IMR-90 (cell line): ENCODE measurements around the gene ZNF579. TPM values are rescaled to one million over a fixed set of nuclear protein-coding genes. Genes with fewer than 3 reads are reported as not detected.
A peak's percentile ranks its signal among the peaks of the same experiment; 100 is the strongest.

ENCODE experiments used
- ATAC-seq: fragments of 200-7000 bp; cut with Tn5 transposase; 2 replicates; pipeline ENCODE4 v1.9.1; 2020; ENCODE audit warnings: low read depth, mild to moderate bottlenecking, moderate library complexity
- BruUV-seq: library from RNA; stranded (reverse); fragments of 400-500 nt; replicated peaks from 2 replicates; lab custom pipeline; 2021; lab: Mats Ljungman, UMichigan
- CTCF ChIA-PET: fragments of 300-600 bp; formaldehyde crosslinking; extraction: SDS; loops from one replicate; lab custom pipeline; 2021; ENCODE audit warnings: antibody characterized with exemption; lab: Yijun Ruan, JAX
- POLR2A ChIA-PET: fragments of 300-600 bp; sonication (Branson Sonifier 250); formaldehyde crosslinking; loops from one replicate; lab custom pipeline; 2022; ENCODE audit warnings: antibody characterized with exemption; ENCODE audit not compliant: unreplicated experiment; lab: Charles Lee
- DNase-seq: peaks from one replicate; pipeline ENCODE4 v3.0.0; 2013
- H2AFZ ChIP-seq: replicated peaks from 2 replicates; pipeline ENCODE3; 2013; ENCODE audit warnings: low read length, mild to moderate bottlenecking; ENCODE audit not compliant: poor library complexity
- H2AK5ac ChIP-seq: 2 replicates; pipeline ENCODE4 v1.6.1; 2013; ENCODE audit warnings: low read depth, low read length, inconsistent platforms
- H2AK9ac ChIP-seq: replicated peaks from 2 replicates; pipeline ENCODE3; 2013; ENCODE audit warnings: mild to moderate bottlenecking, low read depth, low read length, moderate library complexity; ENCODE audit not compliant: poor library complexity
- H2BK120ac ChIP-seq: 2 replicates; pipeline ENCODE4 v1.6.1; 2013; ENCODE audit warnings: low read depth, low read length, inconsistent platforms
- H2BK15ac ChIP-seq: 3 replicates; pipeline ENCODE4 v1.6.1; 2013; ENCODE audit warnings: low read depth, low read length, inconsistent platforms
- H2BK20ac ChIP-seq: 2 replicates; pipeline ENCODE4 v1.6.1; 2013; ENCODE audit warnings: low read depth, mild to moderate bottlenecking, inconsistent platforms, low read length, moderate library complexity
- H2BK5ac ChIP-seq: 2 replicates; pipeline ENCODE4 v1.6.1; 2013; ENCODE audit warnings: mild to moderate bottlenecking, low read depth, low read length, inconsistent platforms; ENCODE audit not compliant: poor library complexity, severe bottlenecking
- H3K14ac ChIP-seq: replicated peaks from 2 replicates; pipeline ENCODE4 v1.6.1; 2013; ENCODE audit warnings: low read depth, low read length, inconsistent platforms
- H3K18ac ChIP-seq: 2 replicates; pipeline ENCODE4 v1.6.1; 2013; ENCODE audit warnings: low read depth, low read length, control low read depth
- H3K23ac ChIP-seq: 2 replicates; pipeline ENCODE4 v1.6.1; 2013; ENCODE audit warnings: low read depth, low read length, inconsistent platforms
- H3K27ac ChIP-seq: 2 replicates; pipeline ENCODE4 v1.5.1; 2013; ENCODE audit warnings: mild to moderate bottlenecking, control low read depth, low read length; ENCODE audit not compliant: insufficient read depth
- H3K27me3 ChIP-seq: 2 replicates; pipeline ENCODE4 v1.6.1; 2013; ENCODE audit warnings: low read length; ENCODE audit not compliant: control insufficient read depth, insufficient read depth
- H3K36me3 ChIP-seq: 2 replicates; pipeline ENCODE4 v1.6.1; 2013; ENCODE audit warnings: low read length, mixed read lengths; ENCODE audit not compliant: control insufficient read depth, insufficient read depth
- H3K4ac ChIP-seq: 2 replicates; pipeline ENCODE4 v1.6.1; 2013; ENCODE audit warnings: low read depth, low read length, inconsistent platforms
- H3K4me1 ChIP-seq: 2 replicates; pipeline ENCODE4 v1.6.1; 2013; ENCODE audit warnings: low read length, mixed read lengths; ENCODE audit not compliant: control insufficient read depth, insufficient read depth
- H3K4me2 ChIP-seq: 2 replicates; pipeline ENCODE4 v1.6.1; 2013; ENCODE audit warnings: low read depth, mild to moderate bottlenecking, control low read depth, low read length, moderate library complexity
- H3K4me3 ChIP-seq: 2 replicates; pipeline ENCODE4 v1.5.1; 2013; ENCODE audit warnings: low read depth, mild to moderate bottlenecking, control low read depth, low read length, moderate library complexity; ENCODE audit not compliant: insufficient read depth
- H3K56ac ChIP-seq: 2 replicates; pipeline ENCODE4 v1.6.1; 2013; ENCODE audit warnings: low read length, inconsistent platforms; ENCODE audit not compliant: insufficient read depth; ENCODE audit errors: extremely low read depth
- H3K79me1 ChIP-seq, 2 experiments: 2 replicates each; pipeline ENCODE4 v1.6.1; 2013; ENCODE audit warnings: low read length in 2 of 2, inconsistent platforms in 1 of 2, low read depth in 1 of 2
- H3K9ac ChIP-seq: 2 replicates; pipeline ENCODE4 v1.6.1; 2013; ENCODE audit warnings: low read depth, low read length, control low read depth
- H3K9me1 ChIP-seq: 2 replicates; pipeline ENCODE4 v1.6.1; 2013; ENCODE audit warnings: low read length, inconsistent platforms; ENCODE audit not compliant: insufficient read depth
- H3K9me3 ChIP-seq: 2 replicates; pipeline ENCODE4 v1.6.1; 2013; ENCODE audit warnings: low read length; ENCODE audit not compliant: control insufficient read depth, insufficient read depth
- H4K20me1 ChIP-seq: 2 replicates; pipeline ENCODE4 v1.6.1; 2013; ENCODE audit warnings: low read length, inconsistent platforms; ENCODE audit not compliant: insufficient read depth
- H4K5ac ChIP-seq: 2 replicates; pipeline ENCODE4 v1.6.1; 2013; ENCODE audit warnings: mild to moderate bottlenecking, low read depth, low read length, control low read depth
- H4K8ac ChIP-seq, 2 experiments: 2 replicates each; pipeline ENCODE4 v1.6.1; 2013; ENCODE audit warnings: low read depth in 2 of 2, low read length in 2 of 2, control low read depth in 1 of 2, inconsistent platforms in 1 of 2
- H4K91ac ChIP-seq: 2 replicates; pipeline ENCODE4 v1.6.1; 2013; ENCODE audit warnings: low read depth, low read length, inconsistent platforms; ENCODE audit not compliant: insufficient read depth
- MAZ ChIP-seq: IDR thresholded peaks from 2 replicates; pipeline ENCODE4 v1.6.1; 2012; ENCODE audit warnings: low read depth, mild to moderate bottlenecking, low read length, improper control_type of control experiment, moderate library complexity, borderline replicate concordance
- POLR2A ChIP-seq: IDR thresholded peaks from 2 replicates; pipeline ENCODE4 v1.6.1; 2012; ENCODE audit warnings: mild to moderate bottlenecking, low read depth, low read length
- RCOR1 ChIP-seq: IDR thresholded peaks from 2 replicates; pipeline ENCODE4 v1.6.1; 2012; ENCODE audit warnings: mild to moderate bottlenecking, low read length, improper control_type of control experiment; ENCODE audit not compliant: insufficient replicate concordance
- WGBS, 2 experiments: methylation state at CpG; one replicate each; pipeline versions ENCODE4 v1.1.5 to v1.1.7; 2013; ENCODE audit warnings: missing lambda C conversion rate in 2 of 2; ENCODE audit not compliant: insufficient read length in 1 of 2; ENCODE audit errors: extremely low coverage in 2 of 2; 5-methylcytosine and 5-hydroxymethylcytosine counted together
- dilution Hi-C: fragments of 300-500 bp; cut with HindIII; formaldehyde crosslinking; loops from one replicate; pipeline ENCODE4 v1.14.3; 2018; ENCODE audit warnings: low sequenced_read_pairs; ENCODE audit not compliant: unreplicated experiment
- in situ Hi-C: fragments of 300-500 bp; cut with MboI; formaldehyde crosslinking; loops from 3 replicates; pipeline ENCODE4 v1.14.3; 2019; ENCODE audit warnings: low sequenced_read_pairs, inconsistent platforms, mixed read lengths
- intact Hi-C: fragments of 100-400 bp; cut with micrococcal nuclease; formaldehyde crosslinking; loops from 2 replicates; pipeline ENCODE4 v1.10.0; 2022
- polyA plus RNA-seq, 3 experiments: library from polyadenylated mRNA; depleted of rRNA; stranded (reverse); fragments of >200 nt; gene quantifications; 2 replicates each; pipeline ENCODE4 v1.2.3, GENCODE V29; 2012; ENCODE audit warnings: low replicate concordance in 1 of 3
- total RNA-seq: library from RNA; depleted of rRNA; stranded (reverse); fragments of >200 nt; gene quantifications from 2 replicates; pipeline ENCODE4 v1.2.3, GENCODE V29; 2012

Gene ZNF579
- total and polyA plus RNA-seq, 2 of the 4 experiments (the other 2 are of a cell fraction), result 0.54 to 9.0 TPM

DNA sequence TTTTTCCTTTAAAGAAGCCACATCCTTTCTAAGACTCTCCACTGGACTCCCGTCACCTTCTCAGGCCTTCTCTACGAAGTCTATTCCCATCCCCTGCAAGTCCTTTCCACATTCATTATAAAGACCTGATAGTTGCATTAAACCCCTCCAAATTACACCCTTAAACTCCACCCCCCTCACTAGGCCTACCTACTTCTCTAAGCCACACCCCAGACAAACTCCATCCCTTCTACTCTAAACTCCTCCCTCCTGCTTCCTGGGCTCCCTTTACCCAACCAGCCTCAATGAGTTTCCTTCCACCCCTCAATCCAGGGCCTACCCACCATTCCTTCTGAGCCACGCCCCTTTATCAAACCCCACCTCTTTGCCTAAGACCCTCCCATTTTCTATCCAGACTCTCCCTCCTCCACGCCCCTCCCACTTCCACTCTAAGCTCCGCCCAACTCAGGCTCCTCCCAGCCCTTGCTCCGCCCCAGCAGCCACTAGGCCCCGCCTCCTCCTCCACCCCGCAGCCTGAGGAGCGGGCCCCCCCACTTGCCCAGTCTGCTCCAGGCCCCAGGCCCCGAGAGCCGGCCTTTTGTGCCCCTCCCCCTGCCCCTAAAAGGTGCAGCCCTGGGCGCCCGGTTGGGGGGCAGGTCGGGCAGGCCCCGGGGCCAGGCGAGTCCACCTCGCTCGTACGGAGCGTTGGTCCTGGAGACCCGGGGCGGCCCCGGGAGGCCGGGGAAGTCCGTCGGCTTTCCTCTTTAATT is 18.2 kb upstream of the ZNF579 start:
- Histone ChIP-seq H2AFZ (peak overlapping the region; percentile 98), H3K4me3 (peak overlapping the region; percentile 56), H3K4me1 (peaks cover 4% of the 10 kb centered on the region; the same call in 1 of the 2 replicates), H3K9me3 (no peaks in the 10 kb centered on the region), H4K5ac (no peak overlapping the region), H2BK120ac (no peak overlapping the region), H3K14ac (peak overlapping the region; percentile 51; the same call in 1 of the 2 replicates), H2BK20ac (no peak overlapping the region), H3K9ac (peak overlapping the region; percentile 48), H2BK15ac (no peak overlapping the region), H4K91ac (peak overlapping the region; percentile 67), H3K79me1 (peaks cover 19 to 36% of the 10 kb centered on the region in 2 experiments), H4K8ac (peak overlapping the region; percentile 81 to 97; a peak in 3 of 4 replicates), H2BK5ac (peak overlapping the region; percentile 79), H3K4ac (peak overlapping the region; percentile 82), H3K27me3 (no peaks in the 10 kb centered on the region), H3K9me1 (peaks cover 13% of the 10 kb centered on the region), H4K20me1 (no peaks in the 10 kb centered on the region), H3K36me3 (peaks cover 22% of the 10 kb centered on the region), H3K56ac (no peak overlapping the region; the same call in 1 of the 2 replicates), H2AK5ac (0 out of 2 replicates have a peak overlapping the region, but pooled peaks have one; percentile 37), H3K4me2 (peak overlapping the region; percentile 9), H2AK9ac (peak overlapping the region; percentile 94), H3K18ac (no peak overlapping the region), H3K27ac (peak overlapping the region; percentile 73), H3K23ac (no peak overlapping the region)
- no TSS peak for BruUV-seq
- in situ Hi-C loops, result no loop called here
- ChIA-PET POLR2A (interaction anchor here (0.5 to 1.4 kb wide), 6 partner anchors 13 to 451 kb away, joined by 3 to 10 read pairs (median 4); partner anchors contain the start of gene ZNF579), CTCF (interaction anchor here (1.3 kb wide), 1 partner anchor 132 kb away, joined by 6 read pairs; no protein-coding TSS in a partner anchor)
- 44% methylated on average over 4 of the region's 26 CpGs; no CpG with 5 or more reads in 1 of the 2 experiments for WGBS, 2 experiments
- ATAC-seq, result peak; percentile 85
- dilution Hi-C loops, result no loop called here
- DNase-seq, result peak; percentile 96
- TF ChIP-seq POLR2A (peak; percentile 78), MAZ (peak; percentile 67), RCOR1 (no peak)
- intact Hi-C loops, result no loop called here
